ENCODE measurements around the gene BCLAF3.

The BCLAF3 gene

GRCh38 chrX:19990556-19991349 is at the start of gene BCLAF3:
TSS of gene BCLAF3 (minus strand) at chrX:19991061. CDS start at chrX:19970264, 20,797 bp downstream.
- peak; percentile 88 for DNase-seq (ENCODE audit: low spot score)

DNA sequence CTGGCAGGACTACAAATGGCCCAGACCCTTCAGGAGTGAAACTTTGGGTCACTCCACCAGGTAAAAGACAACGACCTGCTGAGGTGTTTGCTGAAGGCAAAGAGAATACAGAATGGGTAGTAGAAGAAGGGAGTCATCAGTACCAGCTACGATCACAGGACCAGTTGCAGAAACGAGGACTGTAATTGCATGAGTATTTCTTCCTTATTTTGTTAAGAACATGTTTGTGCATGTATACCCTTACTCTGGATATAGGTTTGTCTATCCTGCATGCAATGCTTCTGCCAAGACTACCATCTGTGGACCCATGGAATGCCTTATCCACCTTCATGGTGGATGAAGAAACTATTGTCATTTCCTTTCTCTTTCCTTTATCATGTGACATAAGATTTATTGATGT is 48.1 kb upstream of the BCLAF3 start:
- no peak for DNase-seq (ENCODE audit: low spot score)

DNA sequence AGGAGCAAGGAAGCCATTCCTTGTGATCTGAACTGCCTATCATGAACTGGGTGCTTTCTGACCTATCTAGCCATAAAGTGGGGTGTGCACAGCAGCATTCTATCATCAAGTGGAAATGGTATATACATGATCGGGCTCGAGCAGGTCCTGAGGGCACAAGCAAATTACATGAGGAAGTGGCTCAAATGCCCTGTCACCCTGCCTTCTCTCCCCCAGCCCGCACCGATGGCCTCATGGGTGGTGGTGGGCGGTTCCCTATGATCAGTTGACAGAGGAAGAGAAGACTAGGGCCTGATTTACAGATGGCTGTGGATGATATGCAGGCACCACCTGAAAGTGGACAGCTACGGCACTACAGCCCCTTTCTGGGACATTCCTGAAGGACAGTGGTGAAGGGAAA is 46.3 kb upstream of the BCLAF3 start:
- no peak for DNase-seq (ENCODE audit: low spot score)

DNA sequence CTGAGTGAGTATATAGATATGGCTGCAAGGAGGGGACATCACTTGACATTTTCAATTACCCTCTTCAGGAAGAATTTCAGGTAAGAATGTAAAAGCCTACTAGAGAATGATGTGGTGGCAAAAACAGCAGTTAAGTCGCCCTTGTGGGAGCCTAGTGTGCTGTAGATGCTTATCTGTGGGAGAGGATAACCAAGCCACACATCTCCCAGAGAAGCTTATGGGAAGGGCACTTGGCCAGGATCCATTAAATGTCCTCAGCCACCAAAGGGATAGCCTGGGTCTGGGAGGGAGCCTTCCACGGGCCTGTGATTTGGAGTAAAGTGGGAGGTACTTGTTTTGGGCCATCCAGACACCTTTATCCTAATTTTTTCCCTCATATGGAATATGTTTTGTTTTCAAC is 41.3 kb upstream of the BCLAF3 start:
- DNase-seq (ENCODE audit: low spot score): no peak

GRCh38 chrX:20029728-20030127 is 38.9 kb upstream of the BCLAF3 start:
- DNase-seq (ENCODE audit: low spot score): peak; percentile 75

DNA sequence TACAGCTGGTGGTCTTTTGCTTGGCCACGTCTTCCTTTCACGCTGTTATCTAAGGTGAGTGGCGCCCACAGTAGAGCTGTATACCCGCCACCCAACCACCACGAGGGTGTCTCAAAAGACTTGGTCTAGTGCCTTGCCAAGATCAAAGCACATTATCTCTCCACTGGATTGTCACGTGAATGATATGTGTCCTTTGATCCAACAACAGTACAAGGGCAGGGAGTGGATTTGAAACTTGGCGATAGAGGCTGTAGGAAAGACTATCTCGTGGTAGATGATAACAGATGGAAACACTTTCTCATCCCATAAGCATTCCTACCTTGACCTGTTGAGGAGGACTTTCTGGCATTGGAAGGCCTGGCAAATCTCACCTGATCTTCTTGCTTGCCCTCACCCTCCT is 37.7 kb upstream of the BCLAF3 start:
- no peak for DNase-seq (ENCODE audit: low spot score)

DNA sequence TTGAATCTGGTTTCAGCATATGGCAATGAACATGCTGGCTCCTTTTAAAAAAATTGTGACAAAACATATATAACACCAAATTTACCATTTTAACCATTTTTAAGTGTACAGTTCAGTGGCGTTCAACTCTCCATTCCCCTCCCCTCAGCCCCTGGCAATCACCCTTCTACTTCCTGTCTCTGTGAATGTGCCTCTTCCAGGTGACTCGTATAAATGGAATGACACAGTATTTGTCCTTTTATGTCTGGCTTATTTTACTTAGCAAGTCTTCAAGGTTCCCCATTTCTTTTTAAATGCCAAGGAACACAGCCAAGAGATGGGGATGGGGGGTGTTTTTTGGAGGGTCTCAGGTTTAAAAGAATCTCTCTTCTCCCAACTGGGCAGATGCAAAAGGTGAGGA is 35.4 kb upstream of the BCLAF3 start:
- peak; percentile 73 for DNase-seq (ENCODE audit: low spot score)

DNA sequence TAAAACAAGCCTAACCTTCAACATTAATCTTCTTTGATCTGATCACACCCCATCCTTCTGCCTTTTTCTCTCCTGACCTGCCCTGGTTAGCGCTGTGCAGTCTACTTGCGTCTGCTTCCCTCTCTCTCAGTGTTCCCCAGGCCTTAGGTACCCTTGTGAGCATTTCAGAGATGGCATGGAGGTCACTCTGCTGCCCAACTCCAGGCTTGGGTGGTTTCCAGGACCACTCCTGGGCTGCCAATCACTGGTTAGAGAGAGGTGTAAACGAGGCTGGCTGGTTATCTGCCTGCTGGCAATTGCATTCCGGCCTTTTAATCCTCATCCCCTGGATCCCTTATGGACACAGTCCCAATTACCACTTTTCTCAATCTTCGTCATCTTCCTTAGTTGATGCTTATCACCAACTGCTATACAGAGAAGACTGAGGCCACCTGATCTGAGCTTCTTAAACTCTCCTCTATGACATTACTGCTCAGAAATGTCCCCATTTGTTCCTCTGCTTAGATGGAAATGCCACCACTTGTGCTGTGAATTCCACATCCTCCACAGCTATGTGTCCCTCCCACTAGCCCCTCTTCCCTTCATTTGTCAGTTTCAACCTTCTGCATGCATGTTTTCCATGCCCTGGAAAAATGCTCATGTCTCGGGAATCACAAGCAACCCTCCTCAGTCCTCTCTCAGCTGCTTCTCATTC is 29.0 kb upstream of the BCLAF3 start:
- DNase-seq (ENCODE audit: low spot score): no peak

DNA sequence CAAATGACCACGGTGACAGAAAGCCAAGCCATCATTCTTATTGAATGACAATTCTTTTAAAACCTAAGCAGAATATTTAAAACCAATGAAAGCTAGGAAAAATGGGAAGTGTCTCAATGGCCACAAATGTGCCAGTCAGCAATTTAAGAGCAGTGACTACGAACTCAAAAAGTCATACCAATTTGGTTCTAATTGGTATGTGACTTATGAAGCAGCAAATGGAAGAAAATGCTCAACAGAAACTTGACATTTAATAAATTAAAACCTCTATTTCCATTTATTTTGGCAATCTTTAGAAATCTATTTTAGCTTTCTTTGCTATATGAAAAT is 25.7 kb upstream of the BCLAF3 start:
- no peak for DNase-seq (ENCODE audit: low spot score)

GRCh38 chrX:20015945-20016615 is 25.2 kb upstream of the BCLAF3 start:
- no peak for DNase-seq (ENCODE audit: low spot score)

DNA sequence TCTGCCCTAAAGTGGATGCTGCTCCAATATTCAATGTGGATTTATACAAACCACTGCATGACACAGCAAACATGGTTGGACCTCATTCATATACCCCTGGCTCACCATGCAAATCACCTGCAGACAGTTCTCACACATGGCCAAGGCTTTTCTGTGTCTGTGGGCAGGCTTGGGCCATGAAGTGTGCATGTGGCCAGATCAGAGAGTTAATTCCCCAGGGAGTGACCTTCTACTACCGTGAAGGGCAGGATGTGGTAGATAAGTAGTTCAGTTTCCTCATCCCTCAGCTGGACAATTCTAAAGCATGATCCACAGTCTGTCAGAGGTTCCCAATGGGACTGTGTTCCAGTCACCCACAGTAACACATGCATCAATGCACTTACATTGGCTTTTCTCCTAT is 24.6 kb upstream of the BCLAF3 start:
- DNase-seq (ENCODE audit: low spot score): no peak

- DNase-seq (ENCODE audit: low spot score): no peak
Observed at GRCh38 chrX:20011608-20012007, 20.7 kb upstream of the BCLAF3 start.

GRCh38 chrX:20007962-20008622 is 17.2 kb upstream of the BCLAF3 start:
- no peak for DNase-seq (ENCODE audit: low spot score)

DNA sequence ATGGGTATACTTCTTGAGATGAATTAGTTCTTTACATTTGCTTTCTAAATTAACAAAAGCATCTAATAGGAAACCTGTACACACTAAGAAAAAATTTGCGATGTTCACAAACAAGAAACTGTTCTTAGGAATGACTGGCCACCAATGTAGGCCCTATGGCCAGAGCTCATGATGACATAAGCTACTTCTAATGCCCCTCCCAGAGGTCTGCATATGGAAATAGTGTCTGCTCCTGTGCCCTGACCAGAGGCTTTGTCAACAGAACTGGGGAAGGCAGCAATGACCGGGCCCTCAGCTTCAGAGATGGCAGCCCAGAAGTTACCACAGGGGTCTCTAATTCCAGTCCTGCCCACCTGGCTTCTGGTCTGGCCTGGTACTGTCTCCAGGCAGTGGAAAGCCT is 15.0 kb upstream of the BCLAF3 start:
- DNase-seq (ENCODE audit: low spot score): no peak

DNA sequence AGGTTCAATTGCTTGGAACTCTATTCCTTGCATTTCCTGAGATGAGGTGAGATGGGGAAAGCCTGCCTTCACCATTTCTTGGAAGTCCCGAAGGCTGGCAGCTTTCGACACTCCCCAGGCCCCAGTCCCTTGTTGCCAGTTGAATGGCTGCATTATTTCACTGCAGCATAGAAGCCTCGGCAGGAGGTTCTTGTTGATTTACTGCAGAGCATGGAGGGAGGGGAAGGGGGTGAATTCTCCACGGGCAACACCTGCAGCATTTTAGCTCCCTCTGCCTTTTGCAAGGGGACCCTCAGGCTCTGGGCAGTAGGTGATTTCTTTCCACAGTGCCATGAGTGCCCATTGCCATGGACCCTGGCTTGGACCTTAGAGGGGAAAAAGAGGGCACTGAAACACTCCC is 10.7 kb upstream of the BCLAF3 start:
- no peak for DNase-seq (ENCODE audit: low spot score)

DNA sequence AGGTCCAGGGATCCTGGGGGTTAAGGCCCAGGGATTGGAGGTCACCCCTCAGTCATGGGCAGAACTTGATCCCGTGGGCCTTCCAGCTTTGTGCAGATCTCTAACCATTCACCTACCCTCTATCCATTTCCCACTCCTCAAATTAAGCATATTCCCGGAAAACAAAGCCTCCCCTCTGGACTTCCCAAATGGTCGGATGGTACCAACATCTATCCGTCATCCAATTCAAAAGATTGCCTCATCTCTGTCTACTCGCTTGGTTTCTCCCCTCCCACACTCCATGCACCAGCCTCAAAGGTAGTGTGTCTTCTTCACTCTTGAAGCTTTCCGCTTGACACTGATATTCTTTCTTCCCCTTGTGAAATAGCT is 473 bp upstream of the BCLAF3 start:
- no peak for DNase-seq (ENCODE audit: low spot score)

DNA sequence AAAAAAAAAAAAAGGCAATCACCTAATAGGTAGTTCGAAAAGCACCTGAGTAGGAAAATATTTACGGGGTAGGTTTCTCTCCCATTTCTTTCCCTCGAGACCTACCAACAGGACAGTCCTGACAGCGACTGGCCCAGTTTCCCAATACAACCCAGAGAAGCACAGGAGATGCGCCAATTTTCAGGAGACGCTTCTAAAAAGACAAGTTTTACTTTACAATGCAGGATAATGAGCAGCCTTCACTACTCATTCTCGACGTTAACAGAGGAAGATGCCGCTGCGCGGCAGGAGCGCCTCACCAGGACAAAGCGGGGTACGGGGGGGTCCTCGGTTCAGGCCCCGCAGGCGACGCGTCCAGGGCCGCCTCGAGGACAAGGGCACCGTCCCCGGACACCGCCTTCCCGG is 708 bp downstream of the BCLAF3 start:
- DNase-seq (ENCODE audit: low spot score): no peak

DNA sequence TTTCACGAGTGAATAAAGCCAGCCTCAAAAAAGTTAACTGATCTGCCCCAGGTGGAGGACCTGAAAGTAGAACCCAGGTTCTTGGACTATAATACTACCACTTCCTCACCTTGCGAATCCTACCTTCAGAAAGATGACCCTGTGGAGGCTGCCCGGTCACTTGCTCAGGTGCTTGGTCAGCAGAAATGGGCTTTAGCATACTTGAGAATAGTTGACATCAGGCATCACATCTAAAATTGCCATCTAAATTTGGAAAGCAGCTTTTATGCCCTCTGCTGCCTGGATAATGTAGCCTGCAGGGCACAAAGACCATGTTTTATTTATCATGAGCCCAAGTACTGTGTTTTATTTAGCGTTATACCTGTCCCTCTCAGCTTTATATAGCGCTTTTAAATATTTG is 3.0 kb downstream of the BCLAF3 start:
- no peak for DNase-seq (ENCODE audit: low spot score)

- DNase-seq (ENCODE audit: low spot score): peak; percentile 59
Observed at GRCh38 chrX:19986531-19986930, 4.3 kb downstream of the BCLAF3 start.

- DNase-seq (ENCODE audit: low spot score): no peak
Observed at GRCh38 chrX:19981947-19982346, 8.9 kb downstream of the BCLAF3 start.

GRCh38 chrX:19975845-19976244 is 15.0 kb downstream of the BCLAF3 start:
- DNase-seq (ENCODE audit: low spot score): no peak

DNA sequence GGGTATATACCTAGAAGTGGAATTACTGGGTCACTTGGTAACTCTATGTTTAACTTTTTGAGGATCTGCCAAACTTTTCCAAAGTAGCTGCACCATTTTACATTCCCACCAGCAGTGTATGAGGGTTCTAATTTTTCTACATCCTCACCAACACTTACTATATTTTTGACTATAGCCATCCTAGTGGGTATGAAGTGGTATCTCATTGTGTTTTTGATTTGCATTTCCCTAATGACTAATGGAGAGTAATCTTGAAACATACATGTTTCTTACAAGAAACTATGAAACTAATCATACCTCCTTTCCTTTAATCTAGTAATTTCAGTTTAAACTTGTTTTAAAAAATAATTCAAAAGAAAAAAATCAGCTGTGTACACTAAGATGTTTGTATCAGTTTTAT is 17.9 kb downstream of the BCLAF3 start:
- DNase-seq (ENCODE audit: low spot score): no peak

GRCh38 chrX:19968276-19968675 is 22.6 kb downstream of the BCLAF3 start:
- DNase-seq (ENCODE audit: low spot score): no peak
